K562 (cell line): Measurements from ENCODE around the gene PDCD6IP. TPM values are rescaled to one million over a fixed set of nuclear protein-coding genes. Genes with fewer than 3 reads are reported as not detected.

ENCODE experiments used
- ATF2 ChIP-seq: sonication (generic); formaldehyde crosslinking; IDR thresholded peaks from 2 replicates; pipeline ENCODE4 v1.8.1; 2022; ENCODE audit warnings: missing genetic modification reagents
- CEBPG ChIP-seq, 3 experiments: fragments of 200-800 bp in 1 of 3; sonication (Bioruptor generic) in 1 of 3; sonication (generic) in 1 of 3; formaldehyde crosslinking in 1 of 3; IDR thresholded peaks in 2 of 3; conservative IDR thresholded peaks in 1 of 3; 2 replicates each; pipeline versions ENCODE4 v1.6.1 to v1.8.0; 2016 to 2022; ENCODE audit warnings: missing compliant biosample characterization in 2 of 3, missing genetic modification characterization in 2 of 3, mild to moderate bottlenecking in 1 of 3, missing genetic modification reagents in 1 of 3
- CTCF ChIP-seq, 3 experiments: IDR thresholded peaks in 2 of 3; conservative IDR thresholded peaks in 1 of 3; 2 replicates each; pipeline ENCODE4 v1.5.1; 2011 to 2012; ENCODE audit warnings: low read length in 3 of 3, mild to moderate bottlenecking in 3 of 3, control low read depth in 2 of 3, improper control_type of control experiment in 1 of 3, inconsistent platforms in 1 of 3, low read depth in 1 of 3, mixed read lengths in 1 of 3, moderate library complexity in 1 of 3; ENCODE audit not compliant: insufficient read depth in 2 of 3
- DEAF1 ChIP-seq: fragments of 450-650 bp; formaldehyde crosslinking; IDR thresholded peaks from 2 replicates; pipeline ENCODE4 v1.4.0; 2020; ENCODE audit warnings: mild to moderate bottlenecking, moderate library complexity
- HCFC1 ChIP-seq: IDR thresholded peaks from 2 replicates; pipeline ENCODE4 v1.6.1; 2012; ENCODE audit warnings: low read depth, low read length, improper control_type of control experiment
- HLTF ChIP-seq: fragments of 450-650 bp; IDR thresholded peaks from 2 replicates; pipeline ENCODE4 v1.6.1; 2016
- ILK ChIP-seq: fragments of 450-650 bp; IDR thresholded peaks from 2 replicates; pipeline ENCODE4 v1.6.1; 2016; ENCODE audit warnings: missing genetic modification characterization, low read depth, mild to moderate bottlenecking, missing compliant biosample characterization, moderate library complexity, borderline replicate concordance
- IRF2 ChIP-seq: sonication (generic); formaldehyde crosslinking; IDR thresholded peaks from 2 replicates; pipeline ENCODE4 v1.8.1; 2022; ENCODE audit warnings: mild to moderate bottlenecking, missing genetic modification reagents
- MIER1 ChIP-seq: fragments of 450-650 bp; IDR thresholded peaks from 2 replicates; pipeline ENCODE4 v1.6.1; 2016; ENCODE audit warnings: antibody characterized with exemption, mild to moderate bottlenecking, low read depth
- MLX ChIP-seq, 2 experiments: fragments of 450-650 bp in 1 of 2; sonication (generic) in 1 of 2; formaldehyde crosslinking; conservative IDR thresholded peaks; 2 replicates each; pipeline versions ENCODE4 v1.4.0 to v1.8.1; 2020 to 2022; ENCODE audit warnings: mild to moderate bottlenecking in 1 of 2, missing genetic modification reagents in 1 of 2
- RBFOX2 ChIP-seq: fragments of 200-400 bp; formaldehyde crosslinking; IDR thresholded peaks from 2 replicates; pipeline ENCODE4 v1.6.1; 2017; ENCODE audit warnings: low read depth, mild to moderate bottlenecking, low read length, moderate library complexity
- U2AF1 ChIP-seq: fragments of 200-400 bp; formaldehyde crosslinking; optimal IDR thresholded peaks from 2 replicates; pipeline ENCODE3; 2017; ENCODE audit warnings: mild to moderate bottlenecking, low read depth, low read length, moderate library complexity
- polyA plus RNA-seq, 8 experiments: library from polyadenylated mRNA; depleted of rRNA in 4 of 8; stranded (reverse) in 5 of 8; unstranded in 3 of 8; fragments of >200 nt; fragmentation: Nextera tagmentation in 2 of 8; fragmentation: Illumina TruSeq in 1 of 8; extraction: Ambion mirVana in 2 of 8; extraction: Trizol in 1 of 8; gene quantifications; 2 replicates each; pipeline versions ENCODE4 v1.2.1 to v1.2.3, GENCODE V29; 2011 to 2014; ENCODE audit warnings: inconsistent platforms in 1 of 8, missing spikeins in 1 of 8
- total RNA-seq, 7 experiments: library from RNA; depleted of rRNA in 6 of 7; stranded (reverse); fragments of >200 nt in 6 of 7; fragmentation: Illumina TruSeq in 2 of 7; extraction: Trizol in 2 of 7; gene quantifications; 2 replicates each; pipeline versions ENCODE4 v1.2.1 to v1.2.3, GENCODE V29; 2011 to 2021; ENCODE audit warnings: low replicate concordance in 1 of 7

The PDCD6IP gene
- total and polyA plus RNA-seq, 9 of the 15 experiments (the other 6 are each of a cell fraction or from before 2014, with no cell fraction given) = 40.2 to 302 (median 122) TPM

- TF ChIP-seq DEAF1 (CRISPR knock-in tag) (peak; percentile 88), ILK (tag) (no peak), U2AF1 (no peak), HCFC1 (peak; percentile 13; the same call in 1 of the 2 replicates), RBFOX2 (no peak), CEBPG (CRISPR knock-in tag; IDR thresholded peaks at IDR 0.05) (no peak), CEBPG (tag; conservative IDR thresholded peaks at IDR 0.05 in 1 of 2, IDR thresholded peaks at IDR 0.05 in 1 of 2) (peak; percentile 85 to 88), HLTF (no peak), IRF2 (CRISPR knock-in tag) (no peak), CTCF (IDR thresholded peaks at IDR 0.05 in 2 of 3, conservative IDR thresholded peaks at IDR 0.05 in 1 of 3; ENCODE audit: insufficient read depth in 2 of 3, low read depth in 1 of 3, low read length in 3 of 3) (peak; percentile 61 to 89 (median 71); a peak in 5 of 6 replicates), MLX (CRISPR knock-in tag; conservative IDR thresholded peaks at IDR 0.05) (no peak), ATF2 (CRISPR knock-in tag) (no peak), MIER1 (no peak)
These were observed 85.1 kb downstream of the PDCD6IP start (continued) for GRCh38 chr3:33883538-33883950.
